K562 (cell line): ENCODE results near the gene BHLHE40. TPM values are rescaled to one million over a fixed set of nuclear protein-coding genes. Genes with fewer than 3 reads are reported as not detected.

Experiments used
- GTF2F1 ChIP-seq: IDR thresholded peaks from 2 replicates; pipeline ENCODE4 v1.6.1; 2011; ENCODE audit warnings: low read depth, low read length, improper control_type of control experiment
- KLF13 ChIP-seq: fragments of 450-650 bp; IDR thresholded peaks from 2 replicates; pipeline ENCODE4 v1.6.1; 2016; ENCODE audit warnings: missing genetic modification characterization, low read depth, mild to moderate bottlenecking, missing compliant biosample characterization, moderate library complexity, borderline replicate concordance
- NELFE ChIP-seq: IDR thresholded peaks from 2 replicates; pipeline ENCODE4 v1.6.1; 2011; ENCODE audit warnings: mild to moderate bottlenecking; ENCODE audit not compliant: insufficient read depth, insufficient read length
- NR4A1 ChIP-seq, 2 experiments: fragments of 250-450 bp in 1 of 2; fragments of 450-650 bp in 1 of 2; sonication (Bioruptor Pico) in 1 of 2; IDR thresholded peaks; 2 replicates each; pipeline versions ENCODE4 v1.4.0 to v1.6.1; 2016 to 2020; ENCODE audit warnings: mild to moderate bottlenecking in 2 of 2, missing compliant biosample characterization in 1 of 2, missing genetic modification characterization in 1 of 2, moderate library complexity in 1 of 2
- SLC30A9 ChIP-seq: fragments of 250-450 bp; sonication (Bioruptor Pico); IDR thresholded peaks from 2 replicates; pipeline ENCODE4 v1.8.0; 2022; ENCODE audit warnings: mild to moderate bottlenecking, moderate library complexity
- TEAD4 ChIP-seq, 2 experiments: sonication (generic) in 1 of 2; formaldehyde crosslinking in 1 of 2; IDR thresholded peaks; 2 replicates each; pipeline versions ENCODE4 v1.6.1 to v1.8.0; 2012 to 2022; ENCODE audit warnings: borderline replicate concordance in 1 of 2, inconsistent platforms in 1 of 2, low read length in 1 of 2, mild to moderate bottlenecking in 1 of 2, missing genetic modification reagents in 1 of 2
- XRCC4 ChIP-seq: IDR thresholded peaks from one replicate; pipeline ENCODE4 v1.6.1; 2011; ENCODE audit not compliant: insufficient read depth, insufficient read length; ENCODE audit errors: extremely low read depth
- ZBTB7A ChIP-seq: IDR thresholded peaks from 2 replicates; pipeline ENCODE4 v1.6.1; 2011; ENCODE audit warnings: low read depth, mild to moderate bottlenecking, low read length, moderate library complexity, borderline replicate concordance; ENCODE audit not compliant: control insufficient read depth
- ZKSCAN1 ChIP-seq: fragments of 150-350 bp; IDR thresholded peaks from 2 replicates; pipeline ENCODE4 v1.6.1; 2016; ENCODE audit warnings: low read depth, low read length
- ZNF121 ChIP-seq: sonication (generic); formaldehyde crosslinking; conservative IDR thresholded peaks from 2 replicates; pipeline ENCODE4 v1.8.0; 2022; ENCODE audit warnings: missing genetic modification reagents
- ZNF133 ChIP-seq: fragments of 250-450 bp; sonication (Bioruptor Pico); IDR thresholded peaks from 2 replicates; pipeline ENCODE4 v1.4.0; 2020; ENCODE audit warnings: mild to moderate bottlenecking
- polyA plus RNA-seq, 8 experiments: library from polyadenylated mRNA; depleted of rRNA in 4 of 8; stranded (reverse) in 5 of 8; unstranded in 3 of 8; fragments of >200 nt; fragmentation: Nextera tagmentation in 2 of 8; fragmentation: Illumina TruSeq in 1 of 8; extraction: Ambion mirVana in 2 of 8; extraction: Trizol in 1 of 8; gene quantifications; 2 replicates each; pipeline versions ENCODE4 v1.2.1 to v1.2.3, GENCODE V29; 2011 to 2014; ENCODE audit warnings: inconsistent platforms in 1 of 8, missing spikeins in 1 of 8
- total RNA-seq, 7 experiments: library from RNA; depleted of rRNA in 6 of 7; stranded (reverse); fragments of >200 nt in 6 of 7; fragmentation: Illumina TruSeq in 2 of 7; extraction: Trizol in 2 of 7; gene quantifications; 2 replicates each; pipeline versions ENCODE4 v1.2.1 to v1.2.3, GENCODE V29; 2011 to 2021; ENCODE audit warnings: low replicate concordance in 1 of 7
- TF ChIP-seq, protein P1 (sequence below): fragments of 450-650 bp; IDR thresholded peaks from 2 replicates; pipeline ENCODE4 v1.6.1; 2016; ENCODE audit warnings: mild to moderate bottlenecking
- TF ChIP-seq, protein P2 (sequence below): IDR thresholded peaks from 2 replicates; pipeline ENCODE4 v1.6.1; 2014; ENCODE audit warnings: antibody characterized with exemption
- TF ChIP-seq, protein P3 (sequence below): fragments of 250-450 bp; sonication (Bioruptor Pico); IDR thresholded peaks from 2 replicates; pipeline ENCODE4 v1.4.0; 2020; ENCODE audit warnings: mild to moderate bottlenecking, moderate library complexity
- TF ChIP-seq, protein P4 (sequence below): fragments of 450-650 bp; IDR thresholded peaks from 2 replicates; pipeline ENCODE4 v1.6.1; 2016; ENCODE audit warnings: missing biosample characterization, missing genetic modification characterization

The BHLHE40 gene
- total and polyA plus RNA-seq, 9 of the 15 experiments (the other 6 are each of a cell fraction or from before 2014, with no cell fraction given), result 12.0 to 83.9 (median 31.4) TPM

DNA sequence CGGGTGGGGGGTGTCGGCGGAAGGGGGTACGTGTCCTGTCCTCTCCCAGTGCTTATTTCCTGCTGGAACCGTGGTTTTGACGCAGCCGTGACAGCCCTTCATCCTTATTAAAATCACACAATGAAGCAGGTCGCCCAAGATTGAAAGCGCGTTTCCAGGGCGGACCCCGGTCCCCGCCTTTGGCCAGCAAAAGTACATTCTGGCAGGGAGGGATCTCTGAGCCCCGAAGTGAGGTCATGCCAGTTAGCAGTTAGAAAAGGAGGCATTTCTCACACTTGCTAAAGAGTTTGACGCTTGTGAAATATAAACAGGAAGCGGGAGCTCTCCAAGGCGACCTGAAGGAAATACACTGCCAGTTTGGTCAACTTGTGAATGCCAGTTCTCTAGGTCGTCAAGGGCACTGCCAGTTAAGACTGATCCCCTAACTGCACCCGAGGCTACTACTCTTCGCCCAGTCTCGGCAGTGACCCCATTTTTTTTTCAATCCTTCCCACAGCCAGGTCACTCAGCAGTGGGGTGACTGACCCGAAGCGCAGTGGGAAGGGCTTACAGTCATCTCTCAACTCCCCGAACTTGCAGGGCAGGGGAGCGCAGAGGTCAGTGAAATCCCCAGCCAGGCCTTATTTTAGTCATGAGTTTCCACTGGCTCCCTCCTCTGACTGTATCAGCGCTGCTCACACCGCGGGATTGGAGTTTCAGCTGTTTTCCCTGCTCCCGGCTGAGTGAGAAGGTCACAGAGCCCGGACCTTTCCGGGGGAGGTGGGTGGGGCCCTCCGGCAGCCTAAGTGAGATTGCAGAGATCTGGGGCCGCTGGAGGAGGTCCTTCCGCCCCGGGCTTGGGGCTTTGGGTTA lies 2.0 kb upstream of the BHLHE40 start (continued):
- peak; percentile 91 for TF ChIP-seq ZBTB7A
- TF ChIP-seq KLF13 (tag), result 0 out of 2 replicates have a peak, but pooled peaks have one; percentile 28
- TF ChIP-seq GTF2F1, result no peak
- peak; percentile 65 for TF ChIP-seq TEAD4 (IDR thresholded peaks at IDR 0.05; ENCODE audit: low read length)
- TF ChIP-seq TEAD4 (CRISPR knock-in tag; IDR thresholded peaks at IDR 0.05; ENCODE audit: borderline replicate concordance), result no peak
- TF ChIP-seq ZNF133, result 0 out of 2 replicates have a peak, but pooled peaks have one; percentile 72
- TF ChIP-seq SLC30A9, result no peak
- TF ChIP-seq, protein P1, sequence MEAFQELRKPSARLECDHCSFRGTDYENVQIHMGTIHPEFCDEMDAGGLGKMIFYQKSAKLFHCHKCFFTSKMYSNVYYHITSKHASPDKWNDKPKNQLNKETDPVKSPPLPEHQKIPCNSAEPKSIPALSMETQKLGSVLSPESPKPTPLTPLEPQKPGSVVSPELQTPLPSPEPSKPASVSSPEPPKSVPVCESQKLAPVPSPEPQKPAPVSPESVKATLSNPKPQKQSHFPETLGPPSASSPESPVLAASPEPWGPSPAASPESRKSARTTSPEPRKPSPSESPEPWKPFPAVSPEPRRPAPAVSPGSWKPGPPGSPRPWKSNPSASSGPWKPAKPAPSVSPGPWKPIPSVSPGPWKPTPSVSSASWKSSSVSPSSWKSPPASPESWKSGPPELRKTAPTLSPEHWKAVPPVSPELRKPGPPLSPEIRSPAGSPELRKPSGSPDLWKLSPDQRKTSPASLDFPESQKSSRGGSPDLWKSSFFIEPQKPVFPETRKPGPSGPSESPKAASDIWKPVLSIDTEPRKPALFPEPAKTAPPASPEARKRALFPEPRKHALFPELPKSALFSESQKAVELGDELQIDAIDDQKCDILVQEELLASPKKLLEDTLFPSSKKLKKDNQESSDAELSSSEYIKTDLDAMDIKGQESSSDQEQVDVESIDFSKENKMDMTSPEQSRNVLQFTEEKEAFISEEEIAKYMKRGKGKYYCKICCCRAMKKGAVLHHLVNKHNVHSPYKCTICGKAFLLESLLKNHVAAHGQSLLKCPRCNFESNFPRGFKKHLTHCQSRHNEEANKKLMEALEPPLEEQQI, result no peak
- TF ChIP-seq NELFE, result no peak
- TF ChIP-seq, protein P2, sequence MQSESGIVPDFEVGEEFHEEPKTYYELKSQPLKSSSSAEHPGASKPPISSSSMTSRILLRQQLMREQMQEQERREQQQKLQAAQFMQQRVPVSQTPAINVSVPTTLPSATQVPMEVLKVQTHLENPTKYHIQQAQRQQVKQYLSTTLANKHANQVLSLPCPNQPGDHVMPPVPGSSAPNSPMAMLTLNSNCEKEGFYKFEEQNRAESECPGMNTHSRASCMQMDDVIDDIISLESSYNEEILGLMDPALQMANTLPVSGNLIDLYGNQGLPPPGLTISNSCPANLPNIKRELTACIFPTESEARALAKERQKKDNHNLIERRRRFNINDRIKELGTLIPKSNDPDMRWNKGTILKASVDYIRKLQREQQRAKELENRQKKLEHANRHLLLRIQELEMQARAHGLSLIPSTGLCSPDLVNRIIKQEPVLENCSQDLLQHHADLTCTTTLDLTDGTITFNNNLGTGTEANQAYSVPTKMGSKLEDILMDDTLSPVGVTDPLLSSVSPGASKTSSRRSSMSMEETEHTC, result peak; percentile 95
- TF ChIP-seq ZNF121 (CRISPR knock-in tag), result no peak
- TF ChIP-seq ZKSCAN1, result no peak; the same call in 1 of the 2 replicates
- TF ChIP-seq, protein P3, sequence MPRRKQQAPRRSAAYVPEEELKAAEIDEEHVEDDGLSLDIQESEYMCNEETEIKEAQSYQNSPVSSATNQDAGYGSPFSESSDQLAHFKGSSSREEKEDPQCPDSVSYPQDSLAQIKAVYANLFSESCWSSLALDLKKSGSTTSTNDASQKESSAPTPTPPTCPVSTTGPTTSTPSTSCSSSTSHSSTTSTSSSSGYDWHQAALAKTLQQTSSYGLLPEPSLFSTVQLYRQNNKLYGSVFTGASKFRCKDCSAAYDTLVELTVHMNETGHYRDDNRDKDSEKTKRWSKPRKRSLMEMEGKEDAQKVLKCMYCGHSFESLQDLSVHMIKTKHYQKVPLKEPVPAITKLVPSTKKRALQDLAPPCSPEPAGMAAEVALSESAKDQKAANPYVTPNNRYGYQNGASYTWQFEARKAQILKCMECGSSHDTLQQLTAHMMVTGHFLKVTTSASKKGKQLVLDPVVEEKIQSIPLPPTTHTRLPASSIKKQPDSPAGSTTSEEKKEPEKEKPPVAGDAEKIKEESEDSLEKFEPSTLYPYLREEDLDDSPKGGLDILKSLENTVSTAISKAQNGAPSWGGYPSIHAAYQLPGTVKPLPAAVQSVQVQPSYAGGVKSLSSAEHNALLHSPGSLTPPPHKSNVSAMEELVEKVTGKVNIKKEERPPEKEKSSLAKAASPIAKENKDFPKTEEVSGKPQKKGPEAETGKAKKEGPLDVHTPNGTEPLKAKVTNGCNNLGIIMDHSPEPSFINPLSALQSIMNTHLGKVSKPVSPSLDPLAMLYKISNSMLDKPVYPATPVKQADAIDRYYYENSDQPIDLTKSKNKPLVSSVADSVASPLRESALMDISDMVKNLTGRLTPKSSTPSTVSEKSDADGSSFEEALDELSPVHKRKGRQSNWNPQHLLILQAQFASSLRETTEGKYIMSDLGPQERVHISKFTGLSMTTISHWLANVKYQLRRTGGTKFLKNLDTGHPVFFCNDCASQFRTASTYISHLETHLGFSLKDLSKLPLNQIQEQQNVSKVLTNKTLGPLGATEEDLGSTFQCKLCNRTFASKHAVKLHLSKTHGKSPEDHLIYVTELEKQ, result no peak; the same call in 1 of the 2 replicates
- no peak for TF ChIP-seq XRCC4
- TF ChIP-seq NR4A1 (CRISPR knock-in tag; IDR thresholded peaks at IDR 0.05), result 0 out of 2 replicates have a peak, but pooled peaks have one; percentile 24
- TF ChIP-seq NR4A1 (tag; IDR thresholded peaks at IDR 0.05), result peak; percentile 89
- TF ChIP-seq, protein P4, sequence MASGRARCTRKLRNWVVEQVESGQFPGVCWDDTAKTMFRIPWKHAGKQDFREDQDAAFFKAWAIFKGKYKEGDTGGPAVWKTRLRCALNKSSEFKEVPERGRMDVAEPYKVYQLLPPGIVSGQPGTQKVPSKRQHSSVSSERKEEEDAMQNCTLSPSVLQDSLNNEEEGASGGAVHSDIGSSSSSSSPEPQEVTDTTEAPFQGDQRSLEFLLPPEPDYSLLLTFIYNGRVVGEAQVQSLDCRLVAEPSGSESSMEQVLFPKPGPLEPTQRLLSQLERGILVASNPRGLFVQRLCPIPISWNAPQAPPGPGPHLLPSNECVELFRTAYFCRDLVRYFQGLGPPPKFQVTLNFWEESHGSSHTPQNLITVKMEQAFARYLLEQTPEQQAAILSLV, result peak; percentile 55; the same call in 1 of the 2 replicates
